T-helper 9 cell (primary cell): Measurements from ENCODE around the gene ABTB2.

ENCODE experiments used
- DNase-seq: peaks from one replicate; pipeline ENCODE4 v3.0.0-alpha.2; 2020

ABTB2 gene

GRCh38 chr11:34341096-34341495 lies 16.7 kb downstream of the ABTB2 start:
- no peak for DNase-seq

GRCh38 chr11:34340653-34341052 lies 17.2 kb downstream of the ABTB2 start:
- DNase-seq, result no peak

- no peak for DNase-seq
Observed at GRCh38 chr11:34339149-34340064, 18.4 kb downstream of the ABTB2 start.

- DNase-seq, result no peak
Observed at GRCh38 chr11:34337016-34337415, 20.8 kb downstream of the ABTB2 start.

- no peak for DNase-seq
Observed at GRCh38 chr11:34335801-34336200, 22.0 kb downstream of the ABTB2 start.

GRCh38 chr11:34335331-34335730 lies 22.5 kb downstream of the ABTB2 start:
- DNase-seq, result no peak

GRCh38 chr11:34333787-34334186 lies 24.0 kb downstream of the ABTB2 start:
- DNase-seq, result no peak

- DNase-seq, result no peak
Observed at GRCh38 chr11:34332524-34332923, 25.3 kb downstream of the ABTB2 start.

- DNase-seq, result no peak
Observed at GRCh38 chr11:34331736-34332135, 26.1 kb downstream of the ABTB2 start.

- no peak for DNase-seq
Observed at GRCh38 chr11:34331329-34331728, 26.5 kb downstream of the ABTB2 start.

GRCh38 chr11:34330653-34331052 lies 27.2 kb downstream of the ABTB2 start:
- no peak for DNase-seq

- no peak for DNase-seq
Observed at GRCh38 chr11:34329876-34330275, 27.9 kb downstream of the ABTB2 start.

GRCh38 chr11:34328632-34328910 lies 29.2 kb downstream of the ABTB2 start:
- no peak for DNase-seq

GRCh38 chr11:34327804-34328631 lies 29.8 kb downstream of the ABTB2 start:
- DNase-seq, result no peak

GRCh38 chr11:34324466-34324865 lies 33.3 kb downstream of the ABTB2 start:
- no peak for DNase-seq

GRCh38 chr11:34323601-34324000 lies 34.2 kb downstream of the ABTB2 start:
- no peak for DNase-seq

- DNase-seq, result no peak
Observed at GRCh38 chr11:34318111-34319037, 39.4 kb downstream of the ABTB2 start.

GRCh38 chr11:34317666-34318065 lies 40.1 kb downstream of the ABTB2 start:
- DNase-seq, result no peak

GRCh38 chr11:34317036-34317360 lies 40.8 kb downstream of the ABTB2 start:
- DNase-seq, result no peak

- no peak for DNase-seq
Observed at GRCh38 chr11:34316347-34317035, 41.3 kb downstream of the ABTB2 start.

GRCh38 chr11:34315394-34315793 lies 42.4 kb downstream of the ABTB2 start:
- no peak for DNase-seq

GRCh38 chr11:34314936-34315335 lies 42.9 kb downstream of the ABTB2 start:
- DNase-seq, result no peak

GRCh38 chr11:34314176-34314575 lies 43.6 kb downstream of the ABTB2 start:
- DNase-seq, result no peak
